Panc1 (cell line): ENCODE results near the gene FAM227B. TPM values are rescaled to one million over a fixed set of nuclear protein-coding genes. Genes with fewer than 3 reads are reported as not detected.

ENCODE experiments used
- ATAC-seq: fragments of 200-7000 bp; cut with Tn5 transposase; 2 replicates; pipeline ENCODE4 v1.9.1; 2020; ENCODE audit warnings: mild to moderate bottlenecking, moderate library complexity
- BruUV-seq: library from RNA; stranded (reverse); fragments of 400-500 nt; replicated peaks from 2 replicates; lab custom pipeline; 2021; lab: Mats Ljungman, UMichigan
- CTCF ChIA-PET: fragments of 300-600 bp; sonication (Branson Sonifier 250); formaldehyde crosslinking; loops from one replicate; lab custom pipeline; 2022; ENCODE audit warnings: antibody characterized with exemption; lab: Charles Lee
- POLR2A ChIA-PET: fragments of 300-600 bp; sonication (Branson Sonifier 250); formaldehyde crosslinking; loops from one replicate; lab custom pipeline; 2022; ENCODE audit warnings: antibody characterized with exemption; lab: Charles Lee
- DNase-seq: peaks from one replicate; pipeline ENCODE4 v3.0.0-alpha.2; 2010; ENCODE audit warnings: low read depth, low spot score
- H3K27ac ChIP-seq: 2 replicates; pipeline ENCODE4 v1.5.1; 2011; ENCODE audit warnings: mild to moderate bottlenecking, low read length, inconsistent platforms
- H3K27me3 ChIP-seq: fragments of 200-500 bp; sonication (Bioruptor generic); 2 replicates; pipeline ENCODE4 v1.6.0; 2014; ENCODE audit warnings: low read length, inconsistent platforms; ENCODE audit not compliant: control insufficient read depth, insufficient read depth
- H3K36me3 ChIP-seq: fragments of 200-500 bp; sonication (Bioruptor generic); 2 replicates; pipeline ENCODE4 v1.5.1; 2014; ENCODE audit warnings: inconsistent platforms, mild to moderate bottlenecking, low read length, moderate library complexity; ENCODE audit not compliant: control insufficient read depth, insufficient read depth
- H3K4me1 ChIP-seq: 2 replicates; pipeline ENCODE4 v1.5.1; 2011; ENCODE audit warnings: inconsistent platforms, mild to moderate bottlenecking, low read length, moderate library complexity; ENCODE audit not compliant: control insufficient read depth, insufficient read depth
- H3K4me3 ChIP-seq, 2 experiments: 2 replicates each; pipeline ENCODE4 v1.5.1; 2011 to 2012; ENCODE audit warnings: low read depth in 2 of 2, low read length in 2 of 2, mild to moderate bottlenecking in 2 of 2, inconsistent platforms in 1 of 2, moderate library complexity in 1 of 2
- H3K9me3 ChIP-seq: fragments of 200-500 bp; sonication (Bioruptor generic); 2 replicates; pipeline ENCODE4 v1.5.1; 2014; ENCODE audit warnings: low read depth, mild to moderate bottlenecking, inconsistent platforms, low read length, moderate library complexity; ENCODE audit not compliant: control insufficient read depth, insufficient read depth
- POLR2AphosphoS5 ChIP-seq: IDR thresholded peaks from 2 replicates; pipeline ENCODE4 v1.6.1; 2012; ENCODE audit warnings: mild to moderate bottlenecking, low read depth, low read length, moderate library complexity
- SIN3A ChIP-seq: IDR thresholded peaks from 2 replicates; pipeline ENCODE4 v1.6.1; 2012; ENCODE audit warnings: low read depth, mild to moderate bottlenecking, low read length, moderate library complexity, borderline replicate concordance; ENCODE audit not compliant: insufficient read depth
- TCF7L2 ChIP-seq: IDR thresholded peaks from 2 replicates; pipeline ENCODE4 v1.6.1; 2011; ENCODE audit warnings: mild to moderate bottlenecking, low read depth, low read length, inconsistent platforms
- in situ Hi-C: cut with HindIII; loops from 2 replicates; pipeline ENCODE4 v1.10.0; 2016; ENCODE audit warnings: low sequenced_read_pairs, low pct_unique_long_range_greater_than_20kb
- intact Hi-C: fragments of 100-400 bp; cut with micrococcal nuclease; formaldehyde crosslinking; loops from one replicate; pipeline ENCODE4 v1.10.0; 2022; ENCODE audit not compliant: unreplicated experiment
- total RNA-seq: library from RNA; stranded (reverse); gene quantifications from one replicate; pipeline ENCODE4 v1.2.1, GENCODE V29; 2021; ENCODE audit not compliant: unreplicated experiment
- TF ChIP-seq, protein P1 (sequence below), 2 experiments: IDR thresholded peaks; 2 replicates each; pipeline ENCODE4 v1.6.1; 2011 to 2012; ENCODE audit warnings: low read depth in 2 of 2, control low read depth in 1 of 2, low read length in 1 of 2, mild to moderate bottlenecking in 1 of 2, moderate library complexity in 1 of 2; ENCODE audit not compliant: insufficient read depth in 1 of 2
- TF ChIP-seq, protein P2 (sequence below): fragments of 450-650 bp; IDR thresholded peaks from 2 replicates; pipeline ENCODE4 v1.5.1; 2017; ENCODE audit warnings: mild to moderate bottlenecking

The FAM227B gene
- total RNA-seq, 1 experiment from 2014 or later = 1.2 TPM

DNA sequence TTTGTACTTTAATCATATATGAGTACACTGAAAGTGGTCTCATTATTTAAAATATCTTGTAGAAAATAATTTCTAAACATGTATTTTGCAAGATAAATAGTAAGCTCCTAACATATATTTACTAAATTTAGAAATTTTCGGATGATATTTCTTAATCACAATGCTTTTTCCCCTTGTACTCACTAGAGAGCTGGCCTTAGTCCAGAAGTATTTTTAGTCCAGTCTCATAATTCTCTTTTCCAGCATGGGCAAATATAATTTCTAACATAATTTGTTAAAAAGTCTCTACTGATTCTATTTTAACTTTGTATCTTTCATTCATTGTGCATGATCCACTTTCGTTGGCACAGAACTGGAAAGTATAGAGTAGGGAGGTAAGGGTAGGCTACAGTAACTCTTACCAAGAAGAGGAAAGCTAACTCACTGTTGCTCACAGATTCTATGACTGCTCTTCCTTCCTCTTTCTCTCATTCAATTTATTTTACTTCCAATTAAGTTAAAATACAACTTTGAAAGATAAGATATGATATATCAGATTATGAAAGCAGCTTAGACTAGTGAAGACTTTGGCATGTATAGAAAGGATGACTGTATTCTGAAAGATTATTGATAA, 158.3 kb downstream of the FAM227B start:
- DNase-seq (no peak), ATAC-seq (no peak)
- ChIA-PET POLR2A (no interaction called here), CTCF (no interaction called here)
- H3K4me1 ChIP-seq = no peaks in the 10 kb centered on the region
- H3K9me3 ChIP-seq = no peaks in the 10 kb centered on the region
- no peak overlapping the region for H3K4me3 ChIP-seq
- H3K36me3 ChIP-seq = no peaks in the 10 kb centered on the region
- no TSS peak for BruUV-seq
- TF ChIP-seq POLR2AphosphoS5 (no peak), TCF7L2 (no peak), SIN3A (no peak)
- TF ChIP-seq, protein P1, sequence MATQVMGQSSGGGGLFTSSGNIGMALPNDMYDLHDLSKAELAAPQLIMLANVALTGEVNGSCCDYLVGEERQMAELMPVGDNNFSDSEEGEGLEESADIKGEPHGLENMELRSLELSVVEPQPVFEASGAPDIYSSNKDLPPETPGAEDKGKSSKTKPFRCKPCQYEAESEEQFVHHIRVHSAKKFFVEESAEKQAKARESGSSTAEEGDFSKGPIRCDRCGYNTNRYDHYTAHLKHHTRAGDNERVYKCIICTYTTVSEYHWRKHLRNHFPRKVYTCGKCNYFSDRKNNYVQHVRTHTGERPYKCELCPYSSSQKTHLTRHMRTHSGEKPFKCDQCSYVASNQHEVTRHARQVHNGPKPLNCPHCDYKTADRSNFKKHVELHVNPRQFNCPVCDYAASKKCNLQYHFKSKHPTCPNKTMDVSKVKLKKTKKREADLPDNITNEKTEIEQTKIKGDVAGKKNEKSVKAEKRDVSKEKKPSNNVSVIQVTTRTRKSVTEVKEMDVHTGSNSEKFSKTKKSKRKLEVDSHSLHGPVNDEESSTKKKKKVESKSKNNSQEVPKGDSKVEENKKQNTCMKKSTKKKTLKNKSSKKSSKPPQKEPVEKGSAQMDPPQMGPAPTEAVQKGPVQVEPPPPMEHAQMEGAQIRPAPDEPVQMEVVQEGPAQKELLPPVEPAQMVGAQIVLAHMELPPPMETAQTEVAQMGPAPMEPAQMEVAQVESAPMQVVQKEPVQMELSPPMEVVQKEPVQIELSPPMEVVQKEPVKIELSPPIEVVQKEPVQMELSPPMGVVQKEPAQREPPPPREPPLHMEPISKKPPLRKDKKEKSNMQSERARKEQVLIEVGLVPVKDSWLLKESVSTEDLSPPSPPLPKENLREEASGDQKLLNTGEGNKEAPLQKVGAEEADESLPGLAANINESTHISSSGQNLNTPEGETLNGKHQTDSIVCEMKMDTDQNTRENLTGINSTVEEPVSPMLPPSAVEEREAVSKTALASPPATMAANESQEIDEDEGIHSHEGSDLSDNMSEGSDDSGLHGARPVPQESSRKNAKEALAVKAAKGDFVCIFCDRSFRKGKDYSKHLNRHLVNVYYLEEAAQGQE (IDR thresholded peaks at IDR 0.05; ENCODE audit: insufficient read depth in 1 of 2, low read depth in 2 of 2, low read length in 1 of 2) = no peak
- TF ChIP-seq, protein P2, sequence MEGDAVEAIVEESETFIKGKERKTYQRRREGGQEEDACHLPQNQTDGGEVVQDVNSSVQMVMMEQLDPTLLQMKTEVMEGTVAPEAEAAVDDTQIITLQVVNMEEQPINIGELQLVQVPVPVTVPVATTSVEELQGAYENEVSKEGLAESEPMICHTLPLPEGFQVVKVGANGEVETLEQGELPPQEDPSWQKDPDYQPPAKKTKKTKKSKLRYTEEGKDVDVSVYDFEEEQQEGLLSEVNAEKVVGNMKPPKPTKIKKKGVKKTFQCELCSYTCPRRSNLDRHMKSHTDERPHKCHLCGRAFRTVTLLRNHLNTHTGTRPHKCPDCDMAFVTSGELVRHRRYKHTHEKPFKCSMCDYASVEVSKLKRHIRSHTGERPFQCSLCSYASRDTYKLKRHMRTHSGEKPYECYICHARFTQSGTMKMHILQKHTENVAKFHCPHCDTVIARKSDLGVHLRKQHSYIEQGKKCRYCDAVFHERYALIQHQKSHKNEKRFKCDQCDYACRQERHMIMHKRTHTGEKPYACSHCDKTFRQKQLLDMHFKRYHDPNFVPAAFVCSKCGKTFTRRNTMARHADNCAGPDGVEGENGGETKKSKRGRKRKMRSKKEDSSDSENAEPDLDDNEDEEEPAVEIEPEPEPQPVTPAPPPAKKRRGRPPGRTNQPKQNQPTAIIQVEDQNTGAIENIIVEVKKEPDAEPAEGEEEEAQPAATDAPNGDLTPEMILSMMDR = no peak
- no peaks in the 10 kb centered on the region for H3K27me3 ChIP-seq
- in situ Hi-C loops (no loop called here), intact Hi-C loops (no loop called here)
- no peak overlapping the region for H3K27ac ChIP-seq

DNA sequence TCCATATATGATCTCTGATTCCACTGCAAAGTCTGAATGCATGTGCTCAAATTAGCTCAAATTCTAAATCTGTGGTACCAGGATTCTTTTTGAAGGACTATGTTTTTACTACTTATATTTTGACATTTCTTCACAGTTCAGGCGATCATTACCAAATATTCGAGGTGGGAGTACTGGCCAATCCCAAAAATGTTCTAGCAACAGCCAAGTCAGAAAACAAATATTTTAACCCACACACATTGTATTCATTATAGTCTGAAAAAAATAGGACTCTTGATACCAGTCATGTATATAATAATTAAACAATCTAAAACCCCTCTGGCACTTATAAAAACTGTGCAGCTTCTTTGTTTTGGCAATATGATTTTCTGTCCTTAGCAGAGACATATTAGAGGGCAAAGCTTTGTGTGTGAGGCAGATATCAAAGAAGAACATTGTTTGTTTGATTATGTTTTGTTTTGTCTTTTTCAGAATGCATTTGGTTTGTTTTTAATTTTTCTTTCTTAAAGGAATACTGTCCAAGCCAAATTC, 160.1 kb downstream of the FAM227B start:
- in situ Hi-C loops = no loop called here
- TF ChIP-seq, protein P1 (IDR thresholded peaks at IDR 0.05; ENCODE audit: insufficient read depth in 1 of 2, low read depth in 2 of 2, low read length in 1 of 2) = no peak
- TF ChIP-seq SIN3A (no peak), POLR2AphosphoS5 (no peak), TCF7L2 (no peak)
- TF ChIP-seq, protein P2 = no peak
- intact Hi-C loops = no loop called here
- Histone ChIP-seq H3K27ac (no peak overlapping the region), H3K4me1 (no peaks in the 10 kb centered on the region), H3K36me3 (no peaks in the 10 kb centered on the region), H3K4me3 (no peak overlapping the region), H3K9me3 (no peaks in the 10 kb centered on the region), H3K27me3 (no peaks in the 10 kb centered on the region)
- CTCF ChIA-PET = no interaction called here
- DNase-seq (no peak), ATAC-seq (no peak)
- POLR2A ChIA-PET = no interaction called here
- BruUV-seq = no TSS peak
